GM21423 (cell line): Measurements from ENCODE around the gene TSSC4.

Experiments used
- ATAC-seq: cut with Tn5 transposase; IDR thresholded peaks from one replicate; pipeline ENCODE4 v1.9.1; 2021; ENCODE audit warnings: mild to moderate bottlenecking, moderate library complexity; ENCODE audit not compliant: unreplicated experiment

The TSSC4 gene

GRCh38 chr11:2368851-2369180 is 31.7 kb upstream of the TSSC4 start:
- ATAC-seq = no peak

GRCh38 chr11:2369320-2369719 is 31.2 kb upstream of the TSSC4 start:
- no peak for ATAC-seq

- ATAC-seq = no peak
Measured at GRCh38 chr11:2369896-2370295, 30.7 kb upstream of the TSSC4 start.

- ATAC-seq = no peak
Measured at GRCh38 chr11:2374456-2375201, 25.9 kb upstream of the TSSC4 start.

- no peak for ATAC-seq
Measured at GRCh38 chr11:2375341-2375853, 25.2 kb upstream of the TSSC4 start.

- ATAC-seq = no peak
Measured at GRCh38 chr11:2375964-2376551, 24.5 kb upstream of the TSSC4 start.

GRCh38 chr11:2376751-2377451 is 23.6 kb upstream of the TSSC4 start, which contains the start of gene CD81:
CD81 (plus strand) TSS chr11:2377310; CDS start chr11:2377550, 240 bp downstream.
- ATAC-seq = peak; percentile 47

GRCh38 chr11:2377511-2378443 is 22.8 kb upstream of the TSSC4 start:
- peak; percentile 14 for ATAC-seq

- no peak for ATAC-seq
Measured at GRCh38 chr11:2378527-2379210, 21.9 kb upstream of the TSSC4 start.

GRCh38 chr11:2379466-2380174 is 20.9 kb upstream of the TSSC4 start:
- ATAC-seq = no peak

- ATAC-seq = no peak
Measured at GRCh38 chr11:2380396-2380795, 20.2 kb upstream of the TSSC4 start.

- no peak for ATAC-seq
Measured at GRCh38 chr11:2380807-2381350, 19.7 kb upstream of the TSSC4 start.

- ATAC-seq = no peak
Measured at GRCh38 chr11:2381494-2382128, 18.9 kb upstream of the TSSC4 start.

GRCh38 chr11:2382129-2382517 is 18.4 kb upstream of the TSSC4 start:
- ATAC-seq = no peak

- no peak for ATAC-seq
Measured at GRCh38 chr11:2382936-2383851, 17.4 kb upstream of the TSSC4 start.

GRCh38 chr11:2383852-2384804 is 16.4 kb upstream of the TSSC4 start:
- no peak for ATAC-seq
